NT2/D1 (cell line): ENCODE data around the gene AHNAK2.

Experiments used
- SUZ12 ChIP-seq: IDR thresholded peaks from 2 replicates; pipeline ENCODE4 v1.6.1; 2011; ENCODE audit not compliant: insufficient read length, insufficient read depth; ENCODE audit errors: extremely low read depth
- YY1 ChIP-seq: IDR thresholded peaks from 2 replicates; pipeline ENCODE4 v1.6.1; 2011; ENCODE audit not compliant: insufficient read length, insufficient read depth
- ZNF274 ChIP-seq: IDR thresholded peaks from 2 replicates; pipeline ENCODE4 v1.6.1; 2011; ENCODE audit warnings: mild to moderate bottlenecking, low read depth, low read length

- TF ChIP-seq YY1 (no peak), SUZ12 (no peak), ZNF274 (no peak)
Observed at GRCh38 chr14:104989951-104990303, 11.8 kb upstream of the AHNAK2 start.
